ENCODE results near the gene KRT15.

Gene KRT15

GRCh38 chr17:41529491-41529915, 10.8 kb upstream of the KRT15 start:
- in situ Hi-C loops (cut with MboI; ENCODE audit: low sequenced_read_pairs), result no loop called here

- in situ Hi-C loops (cut with MboI; ENCODE audit: low sequenced_read_pairs), result no loop called here
Measured at GRCh38 chr17:41528959-41529353, 10.3 kb upstream of the KRT15 start.

- in situ Hi-C loops (cut with MboI; ENCODE audit: low sequenced_read_pairs), result no loop called here
Measured at GRCh38 chr17:41527063-41528023, 8.7 kb upstream of the KRT15 start.

GRCh38 chr17:41524261-41524660, 5.6 kb upstream of the KRT15 start:
- in situ Hi-C loops (cut with MboI; ENCODE audit: low sequenced_read_pairs), result no loop called here

GRCh38 chr17:41523787-41524186, 5.1 kb upstream of the KRT15 start:
- in situ Hi-C loops (cut with MboI; ENCODE audit: low sequenced_read_pairs), result no loop called here

GRCh38 chr17:41523225-41523593, 4.5 kb upstream of the KRT15 start:
- in situ Hi-C loops (cut with MboI; ENCODE audit: low sequenced_read_pairs), result no loop called here

GRCh38 chr17:41522301-41523224, 3.9 kb upstream of the KRT15 start:
- in situ Hi-C loops (cut with MboI; ENCODE audit: low sequenced_read_pairs), result no loop called here

- in situ Hi-C loops (cut with MboI; ENCODE audit: low sequenced_read_pairs), result no loop called here
Measured at GRCh38 chr17:41521574-41522261, 3.0 kb upstream of the KRT15 start.

- in situ Hi-C loops (cut with MboI; ENCODE audit: low sequenced_read_pairs), result no loop called here
Measured at GRCh38 chr17:41520821-41521521, 2.3 kb upstream of the KRT15 start.

GRCh38 chr17:41519501-41520224, 973 bp upstream of the KRT15 start:
- in situ Hi-C loops (cut with MboI; ENCODE audit: low sequenced_read_pairs), result no loop called here

- in situ Hi-C loops (cut with MboI; ENCODE audit: low sequenced_read_pairs), result no loop called here
Measured at GRCh38 chr17:41518031-41518430, 659 bp downstream of the KRT15 start.

- in situ Hi-C loops (cut with MboI; ENCODE audit: low sequenced_read_pairs), result no loop called here
Measured at GRCh38 chr17:41516830-41517283, 1.8 kb downstream of the KRT15 start.

- in situ Hi-C loops (cut with MboI; ENCODE audit: low sequenced_read_pairs), result no loop called here
Measured at GRCh38 chr17:41516147-41516829, 2.4 kb downstream of the KRT15 start.

GRCh38 chr17:41513168-41513547, 5.5 kb downstream of the KRT15 start:
- in situ Hi-C loops (cut with MboI; ENCODE audit: low sequenced_read_pairs), result no loop called here

GRCh38 chr17:41512546-41513167, 6.0 kb downstream of the KRT15 start:
- in situ Hi-C loops (cut with MboI; ENCODE audit: low sequenced_read_pairs), result no loop called here

- in situ Hi-C loops (cut with MboI; ENCODE audit: low sequenced_read_pairs), result no loop called here
Measured at GRCh38 chr17:41511716-41512115, 7.0 kb downstream of the KRT15 start.

GRCh38 chr17:41511116-41511515, 7.6 kb downstream of the KRT15 start:
- in situ Hi-C loops (cut with MboI; ENCODE audit: low sequenced_read_pairs), result no loop called here

- in situ Hi-C loops (cut with MboI; ENCODE audit: low sequenced_read_pairs), result no loop called here
Measured at GRCh38 chr17:41510251-41511065, 8.2 kb downstream of the KRT15 start.

Data from hTERT RPE-1 (cell line).